CD4-positive, alpha-beta memory T cell (primary cell): ENCODE data around the gene GHDC. TPM values are rescaled to one million over a fixed set of nuclear protein-coding genes. Genes with fewer than 3 reads are reported as not detected.

Experiments used
- CTCF ChIA-PET: fragments of 350-600 bp; sonication (Branson Sonifier 250); formaldehyde crosslinking; loops from one replicate; lab custom pipeline; 2021; ENCODE audit warnings: inconsistent platforms; ENCODE audit not compliant: partially characterized antibody; lab: Charles Lee
- POLR2A ChIA-PET: fragments of 350-600 bp; sonication (Branson Sonifier 250); formaldehyde crosslinking; loops from one replicate; lab custom pipeline; 2021; ENCODE audit not compliant: partially characterized antibody; lab: Charles Lee
- DNase-seq, 5 donors: peaks; one replicate each; pipeline versions ENCODE4 v3.0.0 to v3.0.0-alpha.2; 2020 to 2022; ENCODE audit warnings: mixed read lengths in 1 of 5
- H3K27ac ChIP-seq: one replicate; pipeline ENCODE4 v1.7.0; 2013; ENCODE audit warnings: low read depth, low read length
- H3K27me3 ChIP-seq: 2 replicates; pipeline ENCODE4 v1.7.0; 2013; ENCODE audit warnings: mild to moderate bottlenecking, low read length, moderate library complexity; ENCODE audit not compliant: insufficient read depth
- H3K36me3 ChIP-seq: 2 replicates; pipeline ENCODE4 v1.7.0; 2013; ENCODE audit warnings: mild to moderate bottlenecking, low read length, moderate library complexity; ENCODE audit not compliant: insufficient read depth
- H3K4me1 ChIP-seq: 2 replicates; pipeline ENCODE4 v1.7.0; 2013; ENCODE audit warnings: mild to moderate bottlenecking, low read length, moderate library complexity; ENCODE audit not compliant: insufficient read depth
- H3K4me3 ChIP-seq, 2 donors: one replicate each; pipeline ENCODE4 v1.7.0; 2013; ENCODE audit warnings: low read length in 2 of 2, mild to moderate bottlenecking in 1 of 2
- H3K9me3 ChIP-seq, 2 donors: one replicate each; pipeline ENCODE4 v1.7.0; 2013; ENCODE audit warnings: low read length in 2 of 2, control low read depth in 1 of 2; ENCODE audit not compliant: control insufficient read depth in 1 of 2
- H3K27ac Mint-ChIP-seq, 7 donors: one replicate each; pipeline ENCODE4 v1.8.0; 2020 to 2021; ENCODE audit warnings: mixed read lengths in 7 of 7, mild to moderate bottlenecking in 6 of 7, inconsistent platforms in 3 of 7, moderate library complexity in 3 of 7
- H3K27me3 Mint-ChIP-seq, 2 donors: one replicate each; pipeline ENCODE4 v1.8.0; 2020 to 2021; ENCODE audit warnings: mixed read lengths in 2 of 2
- H3K36me3 Mint-ChIP-seq, 2 donors: one replicate each; pipeline ENCODE4 v1.8.0; 2020 to 2021; ENCODE audit warnings: mixed read lengths in 2 of 2, inconsistent platforms in 1 of 2, mild to moderate bottlenecking in 1 of 2
- H3K4me1 Mint-ChIP-seq, 4 donors: one replicate each; pipeline ENCODE4 v1.8.0; 2020 to 2021; ENCODE audit warnings: mixed read lengths in 4 of 4, mild to moderate bottlenecking in 1 of 4
- H3K4me3 Mint-ChIP-seq, 8 donors: one replicate each; pipeline ENCODE4 v1.8.0; 2020 to 2021; ENCODE audit warnings: mixed read lengths in 8 of 8, mild to moderate bottlenecking in 7 of 8, moderate library complexity in 6 of 8, inconsistent platforms in 3 of 8
- H3K9me3 Mint-ChIP-seq, 8 donors: one replicate each; pipeline ENCODE4 v1.8.0; 2020 to 2021; ENCODE audit warnings: mixed read lengths in 8 of 8, mild to moderate bottlenecking in 5 of 8, inconsistent platforms in 3 of 8, moderate library complexity in 1 of 8
- intact Hi-C: fragments of 100-400 bp; cut with micrococcal nuclease; formaldehyde crosslinking; loops from one replicate; pipeline ENCODE4 v1.15.1; 2023
- polyA plus RNA-seq, 2 donors: library from polyadenylated mRNA; unstranded; fragments of 300-500 nt; fragmentation: Illumina TruSeq; gene quantifications; one replicate each; pipeline ENCODE4 v1.2.3, GENCODE V29; 2021
- total RNA-seq, 2 experiments: library from RNA; stranded (reverse); gene quantifications; one replicate each; pipeline ENCODE4 v1.2.3, GENCODE V29; 2021

The GHDC gene
- total and polyA plus RNA-seq, 4 experiments from 2014 or later = 12.9 to 25.3 (median 20.9) TPM

DNA sequence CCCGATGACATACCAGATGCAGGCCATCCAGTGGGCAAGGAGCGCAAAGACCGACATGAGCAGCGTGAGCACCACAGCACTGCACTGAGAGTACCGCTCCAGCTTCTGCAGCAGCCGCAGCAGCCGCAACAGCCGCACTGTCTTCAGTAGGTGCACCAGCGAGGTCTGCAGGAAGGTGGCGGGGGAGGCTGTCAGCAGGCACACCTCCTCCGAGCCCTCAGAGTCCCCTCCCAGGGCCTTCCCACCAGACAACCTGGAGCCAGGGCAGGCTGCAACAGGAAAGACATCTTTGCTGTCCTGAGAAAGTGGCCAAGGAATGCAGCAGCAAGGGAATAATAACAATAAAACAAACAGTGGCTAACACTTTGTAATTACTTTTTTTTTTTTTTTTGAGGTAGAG is 22.5 kb downstream of the GHDC start:
- Histone ChIP-seq H3K4me1 (no peaks in the 10 kb centered on the region), H3K27ac (no peak overlapping the region), H3K36me3 (no peaks in the 10 kb centered on the region), H3K27me3 (no peaks in the 10 kb centered on the region), H3K4me3 (no peak overlapping the region), H3K9me3 (no peaks in the 10 kb centered on the region)
- Mint-ChIP-seq H3K27ac (no peak overlapping the region), H3K9me3 (no peaks in the 10 kb centered on the region), H3K36me3 (no peaks in the 10 kb centered on the region), H3K27me3 (peaks cover 0 to 2% of the 10 kb centered on the region in 2 donors), H3K4me3 (no peak overlapping the region), H3K4me1 (no peaks in the 10 kb centered on the region)
- ChIA-PET POLR2A (no interaction called here), CTCF (no interaction called here)
- DNase-seq = no peak
- intact Hi-C loops = no loop called here

DNA sequence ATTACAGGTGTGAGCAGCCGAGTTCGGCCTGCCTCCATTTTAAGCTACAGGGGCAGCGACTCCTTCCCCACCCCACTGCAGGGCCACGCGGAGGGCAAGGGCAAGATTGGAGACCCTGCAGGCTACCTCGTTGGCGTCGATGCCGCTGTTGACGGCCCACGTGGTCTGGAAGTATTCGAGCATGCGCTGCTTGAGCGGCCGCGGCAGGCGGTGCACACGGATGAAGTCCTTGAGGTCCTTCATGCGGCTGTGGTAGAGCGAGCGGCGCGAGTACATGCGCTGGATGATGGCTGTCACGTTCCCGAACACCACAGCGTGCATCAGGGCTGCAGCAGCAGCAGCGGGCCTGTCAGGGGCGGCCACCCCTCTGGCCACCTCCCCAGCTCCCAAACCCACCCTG is 24.9 kb downstream of the GHDC start:
- H3K27me3 ChIP-seq = no peaks in the 10 kb centered on the region
- no peak overlapping the region for H3K4me3 ChIP-seq
- ChIA-PET CTCF (no interaction called here), POLR2A (no interaction called here)
- no peaks in the 10 kb centered on the region for H3K27me3 Mint-ChIP-seq
- H3K9me3 Mint-ChIP-seq = no peaks in the 10 kb centered on the region
- no peaks in the 10 kb centered on the region for H3K9me3 ChIP-seq
- no peak overlapping the region for H3K27ac ChIP-seq
- intact Hi-C loops = no loop called here
- no peaks in the 10 kb centered on the region for H3K4me1 Mint-ChIP-seq
- no peak for DNase-seq
- H3K4me3 Mint-ChIP-seq = no peak overlapping the region
- no peaks in the 10 kb centered on the region for H3K36me3 Mint-ChIP-seq
- H3K4me1 ChIP-seq = no peaks in the 10 kb centered on the region
- H3K36me3 ChIP-seq = no peaks in the 10 kb centered on the region
- H3K27ac Mint-ChIP-seq = no peak overlapping the region

DNA sequence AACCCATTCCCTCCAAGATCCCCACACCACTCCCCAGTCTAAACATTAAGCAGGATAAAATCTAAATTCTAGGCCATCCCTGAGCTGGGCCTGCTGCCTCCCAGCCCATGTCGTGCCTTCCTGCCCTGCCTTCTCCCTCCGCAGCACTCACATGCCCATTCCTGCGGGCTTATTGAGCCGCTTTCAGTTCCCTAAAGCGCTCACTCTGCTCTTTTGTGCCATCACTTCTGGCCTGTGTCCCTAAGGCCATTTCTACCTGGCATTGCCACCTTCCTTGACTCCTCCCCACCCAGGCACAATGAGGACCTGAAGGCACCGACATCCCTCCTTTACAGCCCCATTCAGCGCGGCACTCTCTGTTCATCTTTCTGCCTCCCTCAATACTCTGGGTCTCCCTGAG is 26.5 kb downstream of the GHDC start:
- Histone ChIP-seq H3K36me3 (no peaks in the 10 kb centered on the region), H3K27me3 (no peaks in the 10 kb centered on the region), H3K4me3 (no peak overlapping the region), H3K27ac (no peak overlapping the region), H3K9me3 (no peaks in the 10 kb centered on the region), H3K4me1 (no peaks in the 10 kb centered on the region)
- no peak overlapping the region for H3K4me3 Mint-ChIP-seq
- H3K27me3 Mint-ChIP-seq = no peaks in the 10 kb centered on the region
- H3K9me3 Mint-ChIP-seq = no peaks in the 10 kb centered on the region
- no peaks in the 10 kb centered on the region for H3K36me3 Mint-ChIP-seq
- ChIA-PET POLR2A (no interaction called here), CTCF (no interaction called here)
- no peak overlapping the region for H3K27ac Mint-ChIP-seq
- no peaks in the 10 kb centered on the region for H3K4me1 Mint-ChIP-seq
- intact Hi-C loops = no loop called here
- DNase-seq = no peak

DNA sequence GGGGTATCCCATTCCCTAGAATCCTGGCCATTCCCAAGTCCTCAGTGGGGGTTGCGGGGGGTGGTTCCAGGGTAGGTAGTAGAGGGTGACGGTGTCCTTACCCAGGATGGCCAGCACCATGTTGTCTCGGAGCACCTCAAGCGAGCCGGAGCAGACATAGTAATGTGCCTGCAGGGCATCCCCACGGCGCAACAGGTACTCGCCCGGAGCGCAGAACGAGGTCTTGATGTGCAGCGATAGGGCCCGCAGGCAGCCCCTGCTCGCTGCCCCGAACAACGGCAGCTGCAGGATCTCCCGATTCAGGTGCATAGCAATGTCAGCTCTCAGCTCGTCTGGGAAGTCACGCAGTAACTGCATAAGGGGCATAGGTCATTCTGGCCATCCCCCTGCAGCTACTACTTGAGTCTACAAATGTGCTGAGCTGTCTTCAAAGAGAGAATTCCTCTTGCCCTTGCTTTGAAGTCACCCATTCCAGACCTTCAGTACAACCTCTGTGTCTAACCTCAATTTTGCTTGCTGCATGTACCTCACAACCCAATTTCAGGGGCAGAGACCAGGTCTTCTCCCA is 28.0 kb downstream of the GHDC start:
- H3K4me3 ChIP-seq = no peak overlapping the region
- no peak overlapping the region for H3K27ac ChIP-seq
- Mint-ChIP-seq H3K36me3 (no peaks in the 10 kb centered on the region), H3K9me3 (no peaks in the 10 kb centered on the region), H3K27me3 (no peaks in the 10 kb centered on the region), H3K4me3 (no peak overlapping the region), H3K27ac (no peak overlapping the region), H3K4me1 (no peaks in the 10 kb centered on the region)
- H3K4me1 ChIP-seq = no peaks in the 10 kb centered on the region
- no peaks in the 10 kb centered on the region for H3K36me3 ChIP-seq
- no peak for DNase-seq
- POLR2A ChIA-PET = no interaction called here
- H3K9me3 ChIP-seq = no peaks in the 10 kb centered on the region
- CTCF ChIA-PET = no interaction called here
- intact Hi-C loops = no loop called here
- no peaks in the 10 kb centered on the region for H3K27me3 ChIP-seq

DNA sequence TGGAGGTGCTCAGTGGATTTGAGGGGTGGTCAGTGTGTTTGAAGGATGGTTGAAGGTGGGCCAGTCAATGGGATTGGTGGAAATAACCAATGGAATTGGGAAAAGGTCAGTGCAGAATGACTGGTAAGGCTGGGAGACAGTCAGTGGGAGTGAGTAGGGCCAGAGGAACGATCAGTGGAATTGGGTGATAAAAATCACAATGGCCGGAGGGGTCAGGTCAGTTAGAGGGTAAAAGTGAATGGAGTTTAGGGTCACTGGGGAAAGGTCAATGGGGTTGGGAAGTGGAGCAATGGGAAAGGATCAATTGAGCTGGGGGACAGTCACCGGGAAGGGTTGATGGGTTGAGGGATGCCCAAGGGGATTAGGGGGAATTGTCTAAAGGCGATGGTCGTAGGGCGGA is 28.5 kb downstream of the GHDC start:
- H3K9me3 Mint-ChIP-seq = no peaks in the 10 kb centered on the region
- ChIA-PET POLR2A (no interaction called here), CTCF (no interaction called here)
- Histone ChIP-seq H3K27ac (no peak overlapping the region), H3K4me3 (no peak overlapping the region), H3K9me3 (no peaks in the 10 kb centered on the region), H3K36me3 (no peaks in the 10 kb centered on the region), H3K27me3 (no peaks in the 10 kb centered on the region), H3K4me1 (no peaks in the 10 kb centered on the region)
- no peak for DNase-seq
- intact Hi-C loops = no loop called here
- H3K27ac Mint-ChIP-seq = peak overlapping the region in 1 of 7 donors; percentile 43
- no peaks in the 10 kb centered on the region for H3K36me3 Mint-ChIP-seq
- H3K4me1 Mint-ChIP-seq = no peaks in the 10 kb centered on the region
- H3K4me3 Mint-ChIP-seq = no peak overlapping the region
- no peaks in the 10 kb centered on the region for H3K27me3 Mint-ChIP-seq

DNA sequence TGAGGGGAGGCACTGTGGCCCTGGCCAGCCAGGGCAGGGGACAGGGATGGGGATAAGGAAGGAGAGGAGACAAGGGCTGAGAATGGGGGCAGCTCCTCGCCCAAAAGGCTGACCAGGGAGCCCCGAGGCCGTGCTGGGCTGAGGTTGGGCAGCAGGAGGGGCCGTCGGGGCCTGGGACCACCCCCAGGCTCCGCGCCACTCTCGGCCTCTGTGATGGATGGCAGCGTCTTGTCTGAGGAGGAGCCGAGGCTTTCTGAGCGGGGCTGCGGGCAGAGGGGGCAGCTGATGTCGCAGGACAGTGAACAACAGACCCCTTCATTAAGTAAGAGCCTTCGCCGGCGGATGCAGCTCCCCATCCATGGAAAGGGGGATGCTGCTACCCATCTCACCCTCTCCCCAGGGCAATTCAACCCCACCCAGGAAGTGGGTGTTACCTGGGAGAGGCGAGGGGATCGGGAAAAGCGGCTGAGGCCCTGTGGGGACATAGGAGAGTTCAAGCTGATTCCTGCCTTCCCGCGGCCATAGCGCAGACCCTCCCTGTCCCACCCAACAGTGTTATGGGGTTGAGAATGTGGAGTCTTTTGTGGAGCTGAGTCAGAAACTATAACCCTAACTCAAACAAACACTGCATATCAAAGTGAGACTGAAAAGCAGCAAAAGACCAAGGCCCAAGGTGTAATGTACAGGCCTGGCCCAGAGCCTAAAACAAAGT is 30.4 kb downstream of the GHDC start:
- Histone ChIP-seq H3K9me3 (no peaks in the 10 kb centered on the region), H3K27ac (no peak overlapping the region), H3K36me3 (no peaks in the 10 kb centered on the region), H3K27me3 (no peaks in the 10 kb centered on the region), H3K4me3 (no peak overlapping the region), H3K4me1 (no peaks in the 10 kb centered on the region)
- no peaks in the 10 kb centered on the region for H3K4me1 Mint-ChIP-seq
- no peaks in the 10 kb centered on the region for H3K27me3 Mint-ChIP-seq
- peaks cover 0 to 1% (median 0%) of the 10 kb centered on the region in 8 donors for H3K9me3 Mint-ChIP-seq
- no peak overlapping the region for H3K4me3 Mint-ChIP-seq
- ChIA-PET CTCF (interaction anchor here (0.7 kb wide), 1 partner anchor 18 kb away, joined by 3 read pairs; no protein-coding TSS in a partner anchor), POLR2A (no interaction called here)
- peak overlapping the region in 3 of 7 donors; percentile 8 to 81 (median 60) for H3K27ac Mint-ChIP-seq
- no peaks in the 10 kb centered on the region for H3K36me3 Mint-ChIP-seq
- intact Hi-C loops = no loop called here
- no peak for DNase-seq

DNA sequence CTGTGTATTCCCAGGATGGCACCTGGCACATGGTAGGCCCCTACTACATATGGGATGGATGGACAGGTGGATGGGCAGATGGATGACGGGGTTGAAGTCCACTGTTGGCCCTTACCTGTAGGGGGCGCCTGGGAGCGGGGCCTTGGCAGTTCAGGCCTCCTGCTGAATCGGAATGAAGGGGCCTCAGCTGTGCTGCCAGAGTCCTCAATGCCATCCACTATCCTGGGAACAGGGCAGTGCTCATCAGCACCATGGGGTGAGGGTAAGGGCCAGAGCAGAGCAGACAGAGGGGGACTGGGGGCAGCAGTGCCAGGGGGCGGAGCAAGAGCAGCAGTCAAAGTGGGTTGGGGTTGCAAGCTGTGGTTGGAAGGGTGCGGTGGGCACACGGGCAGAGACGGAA is 31.2 kb downstream of the GHDC start:
- no peaks in the 10 kb centered on the region for H3K36me3 Mint-ChIP-seq
- Histone ChIP-seq H3K4me3 (no peak overlapping the region), H3K36me3 (no peaks in the 10 kb centered on the region), H3K9me3 (no peaks in the 10 kb centered on the region), H3K27me3 (no peaks in the 10 kb centered on the region), H3K27ac (no peak overlapping the region), H3K4me1 (no peaks in the 10 kb centered on the region)
- ChIA-PET CTCF (no interaction called here), POLR2A (no interaction called here)
- H3K27me3 Mint-ChIP-seq = no peaks in the 10 kb centered on the region
- no peak overlapping the region for H3K27ac Mint-ChIP-seq
- H3K4me1 Mint-ChIP-seq = no peaks in the 10 kb centered on the region
- peaks cover 0 to 1% (median 0%) of the 10 kb centered on the region in 8 donors for H3K9me3 Mint-ChIP-seq
- no peak for DNase-seq
- no peak overlapping the region for H3K4me3 Mint-ChIP-seq
- intact Hi-C loops = no loop called here
